K562 (cell line): ENCODE data around the gene NDUFAF3. TPM values are rescaled to one million over a fixed set of nuclear protein-coding genes. Genes with fewer than 3 reads are reported as not detected.

Source experiments
- ELF1 ChIP-seq: fragments of 200-800 bp; sonication (Bioruptor generic); IDR thresholded peaks from 2 replicates; pipeline ENCODE4 v1.6.1; 2016; ENCODE audit warnings: missing genetic modification characterization, missing compliant biosample characterization
- GTF2A2 ChIP-seq: IDR thresholded peaks from 2 replicates; pipeline ENCODE4 v1.6.1; 2016; ENCODE audit warnings: mild to moderate bottlenecking, missing genetic modification characterization, missing compliant biosample characterization
- HNRNPL ChIP-seq: fragments of 200-400 bp; formaldehyde crosslinking; IDR thresholded peaks from 2 replicates; pipeline ENCODE4 v1.6.1; 2017; ENCODE audit warnings: low read depth, mild to moderate bottlenecking, low read length
- IRF1 ChIP-seq: sonication (generic); formaldehyde crosslinking; IDR thresholded peaks from 2 replicates; pipeline ENCODE4 v1.8.0; 2022; ENCODE audit warnings: missing genetic modification reagents, mild to moderate bottlenecking, borderline replicate concordance
- L3MBTL2 ChIP-seq: fragments of 450-650 bp; IDR thresholded peaks from 2 replicates; pipeline ENCODE4 v1.6.1; 2016; ENCODE audit warnings: mild to moderate bottlenecking, moderate library complexity
- LEF1 ChIP-seq: fragments of 450-650 bp; IDR thresholded peaks from 2 replicates; pipeline ENCODE4 v1.6.1; 2016; ENCODE audit warnings: mild to moderate bottlenecking
- MEF2D ChIP-seq: conservative IDR thresholded peaks from 2 replicates; pipeline ENCODE4 v1.6.1; 2016; ENCODE audit warnings: low read depth, missing genetic modification characterization, missing compliant biosample characterization
- MIER1 ChIP-seq: fragments of 450-650 bp; IDR thresholded peaks from 2 replicates; pipeline ENCODE4 v1.6.1; 2016; ENCODE audit warnings: antibody characterized with exemption, mild to moderate bottlenecking, low read depth
- NFATC3 ChIP-seq: fragments of 450-650 bp; IDR thresholded peaks from 2 replicates; pipeline ENCODE4 v1.6.1; 2017; ENCODE audit warnings: mild to moderate bottlenecking
- SRSF9 ChIP-seq: fragments of 200-400 bp; formaldehyde crosslinking; IDR thresholded peaks from 2 replicates; pipeline ENCODE4 v1.6.1; 2017; ENCODE audit warnings: low read depth, low read length, borderline replicate concordance
- U2AF1 ChIP-seq: fragments of 200-400 bp; formaldehyde crosslinking; optimal IDR thresholded peaks from 2 replicates; pipeline ENCODE3; 2017; ENCODE audit warnings: mild to moderate bottlenecking, low read depth, low read length, moderate library complexity
- polyA plus RNA-seq, 8 experiments: library from polyadenylated mRNA; depleted of rRNA in 4 of 8; stranded (reverse) in 5 of 8; unstranded in 3 of 8; fragments of >200 nt; fragmentation: Nextera tagmentation in 2 of 8; fragmentation: Illumina TruSeq in 1 of 8; extraction: Ambion mirVana in 2 of 8; extraction: Trizol in 1 of 8; gene quantifications; 2 replicates each; pipeline versions ENCODE4 v1.2.1 to v1.2.3, GENCODE V29; 2011 to 2014; ENCODE audit warnings: inconsistent platforms in 1 of 8, missing spikeins in 1 of 8
- total RNA-seq, 7 experiments: library from RNA; depleted of rRNA in 6 of 7; stranded (reverse); fragments of >200 nt in 6 of 7; fragmentation: Illumina TruSeq in 2 of 7; extraction: Trizol in 2 of 7; gene quantifications; 2 replicates each; pipeline versions ENCODE4 v1.2.1 to v1.2.3, GENCODE V29; 2011 to 2021; ENCODE audit warnings: low replicate concordance in 1 of 7
- TF ChIP-seq, protein P1 (sequence below), 2 experiments: fragments of 450-650 bp in 1 of 2; sonication (generic) in 1 of 2; formaldehyde crosslinking in 1 of 2; IDR thresholded peaks; 2 replicates each; pipeline versions ENCODE4 v1.7.1 to v1.9.0; 2016 to 2022; ENCODE audit warnings: inconsistent platforms in 1 of 2, mild to moderate bottlenecking in 1 of 2, missing genetic modification reagents in 1 of 2
- TF ChIP-seq, protein P2 (sequence below): conservative IDR thresholded peaks from 2 replicates; pipeline ENCODE4 v1.6.1; 2011; ENCODE audit warnings: low read depth, mild to moderate bottlenecking, low read length; ENCODE audit not compliant: control insufficient read depth

Gene NDUFAF3
- total and polyA plus RNA-seq, 9 of the 15 experiments (the other 6 are each of a cell fraction or from before 2014, with no cell fraction given): 17.0 to 127 (median 36.3) TPM

GRCh38 chr3:49017971-49018706 lies 3.8 kb upstream of the NDUFAF3 start, which contains the start of gene DALRD3 (continued):
- TF ChIP-seq, protein P1, sequence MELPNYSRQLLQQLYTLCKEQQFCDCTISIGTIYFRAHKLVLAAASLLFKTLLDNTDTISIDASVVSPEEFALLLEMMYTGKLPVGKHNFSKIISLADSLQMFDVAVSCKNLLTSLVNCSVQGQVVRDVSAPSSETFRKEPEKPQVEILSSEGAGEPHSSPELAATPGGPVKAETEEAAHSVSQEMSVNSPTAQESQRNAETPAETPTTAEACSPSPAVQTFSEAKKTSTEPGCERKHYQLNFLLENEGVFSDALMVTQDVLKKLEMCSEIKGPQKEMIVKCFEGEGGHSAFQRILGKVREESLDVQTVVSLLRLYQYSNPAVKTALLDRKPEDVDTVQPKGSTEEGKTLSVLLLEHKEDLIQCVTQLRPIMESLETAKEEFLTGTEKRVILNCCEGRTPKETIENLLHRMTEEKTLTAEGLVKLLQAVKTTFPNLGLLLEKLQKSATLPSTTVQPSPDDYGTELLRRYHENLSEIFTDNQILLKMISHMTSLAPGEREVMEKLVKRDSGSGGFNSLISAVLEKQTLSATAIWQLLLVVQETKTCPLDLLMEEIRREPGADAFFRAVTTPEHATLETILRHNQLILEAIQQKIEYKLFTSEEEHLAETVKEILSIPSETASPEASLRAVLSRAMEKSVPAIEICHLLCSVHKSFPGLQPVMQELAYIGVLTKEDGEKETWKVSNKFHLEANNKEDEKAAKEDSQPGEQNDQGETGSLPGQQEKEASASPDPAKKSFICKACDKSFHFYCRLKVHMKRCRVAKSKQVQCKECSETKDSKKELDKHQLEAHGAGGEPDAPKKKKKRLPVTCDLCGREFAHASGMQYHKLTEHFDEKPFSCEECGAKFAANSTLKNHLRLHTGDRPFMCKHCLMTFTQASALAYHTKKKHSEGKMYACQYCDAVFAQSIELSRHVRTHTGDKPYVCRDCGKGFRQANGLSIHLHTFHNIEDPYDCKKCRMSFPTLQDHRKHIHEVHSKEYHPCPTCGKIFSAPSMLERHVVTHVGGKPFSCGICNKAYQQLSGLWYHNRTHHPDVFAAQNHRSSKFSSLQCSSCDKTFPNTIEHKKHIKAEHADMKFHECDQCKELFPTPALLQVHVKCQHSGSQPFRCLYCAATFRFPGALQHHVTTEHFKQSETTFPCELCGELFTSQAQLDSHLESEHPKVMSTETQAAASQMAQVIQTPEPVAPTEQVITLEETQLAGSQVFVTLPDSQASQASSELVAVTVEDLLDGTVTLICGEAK (IDR thresholded peaks at IDR 0.05): peak; percentile 89
- TF ChIP-seq, protein P1 (CRISPR knock-in tag; IDR thresholded peaks at IDR 0.05): no peak
- TF ChIP-seq U2AF1 (peak; percentile 71), MIER1 (no peak), GTF2A2 (no peak), IRF1 (CRISPR knock-in tag) (no peak), HNRNPL (no peak), MEF2D (tag) (no peak), ELF1 (tag) (peak; percentile 70), L3MBTL2 (peak; percentile 61; the same call in 1 of the 2 replicates), SRSF9 (no peak), LEF1 (no peak), NFATC3 (no peak)
- TF ChIP-seq, protein P2, sequence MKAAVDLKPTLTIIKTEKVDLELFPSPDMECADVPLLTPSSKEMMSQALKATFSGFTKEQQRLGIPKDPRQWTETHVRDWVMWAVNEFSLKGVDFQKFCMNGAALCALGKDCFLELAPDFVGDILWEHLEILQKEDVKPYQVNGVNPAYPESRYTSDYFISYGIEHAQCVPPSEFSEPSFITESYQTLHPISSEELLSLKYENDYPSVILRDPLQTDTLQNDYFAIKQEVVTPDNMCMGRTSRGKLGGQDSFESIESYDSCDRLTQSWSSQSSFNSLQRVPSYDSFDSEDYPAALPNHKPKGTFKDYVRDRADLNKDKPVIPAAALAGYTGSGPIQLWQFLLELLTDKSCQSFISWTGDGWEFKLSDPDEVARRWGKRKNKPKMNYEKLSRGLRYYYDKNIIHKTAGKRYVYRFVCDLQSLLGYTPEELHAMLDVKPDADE: no peak; the same call in 1 of the 2 replicates
